GM12891 (cell line): Measurements from ENCODE around the gene SLC38A10.
"Not testable (repeated sequence)": the region's sequence is repeated elsewhere in the genome, so short reads cannot be mapped to it uniquely, and the experiment has no call there.

ENCODE experiments used
- DNase-seq: peaks from one replicate; pipeline ENCODE4 v3.0.0; 2011; ENCODE audit warnings: low spot score; ENCODE audit not compliant: insufficient read length
- FAIRE-seq: peaks from 2 replicates; lab custom pipeline; 2011; peaks lifted over from hg19 to GRCh38; lab: Jason Lieb, UNC
- PAX5 ChIP-seq: IDR thresholded peaks from 2 replicates; pipeline ENCODE4 v1.6.1; 2011; ENCODE audit warnings: low read length, moderate library complexity, mild to moderate bottlenecking; ENCODE audit not compliant: insufficient read depth, severe bottlenecking
- POLR2A ChIP-seq: IDR thresholded peaks from 2 replicates; pipeline ENCODE4 v1.6.1; 2011; ENCODE audit warnings: low read depth, low read length, control low read depth
- POLR2AphosphoS5 ChIP-seq: IDR thresholded peaks from 2 replicates; pipeline ENCODE4 v1.6.1; 2011; ENCODE audit warnings: low read depth, low read length, control low read depth
- POU2F2 ChIP-seq: IDR thresholded peaks from 2 replicates; pipeline ENCODE4 v1.6.1; 2011; ENCODE audit warnings: low read depth, mild to moderate bottlenecking, control low read depth, low read length, moderate library complexity
- SPI1 ChIP-seq: IDR thresholded peaks from 2 replicates; pipeline ENCODE4 v1.6.1; 2011; ENCODE audit warnings: low read depth, low read length, control low read depth
- TAF1 ChIP-seq: IDR thresholded peaks from 2 replicates; pipeline ENCODE4 v1.6.1; 2011; ENCODE audit warnings: low read depth, low read length, control low read depth

Gene SLC38A10

DNA sequence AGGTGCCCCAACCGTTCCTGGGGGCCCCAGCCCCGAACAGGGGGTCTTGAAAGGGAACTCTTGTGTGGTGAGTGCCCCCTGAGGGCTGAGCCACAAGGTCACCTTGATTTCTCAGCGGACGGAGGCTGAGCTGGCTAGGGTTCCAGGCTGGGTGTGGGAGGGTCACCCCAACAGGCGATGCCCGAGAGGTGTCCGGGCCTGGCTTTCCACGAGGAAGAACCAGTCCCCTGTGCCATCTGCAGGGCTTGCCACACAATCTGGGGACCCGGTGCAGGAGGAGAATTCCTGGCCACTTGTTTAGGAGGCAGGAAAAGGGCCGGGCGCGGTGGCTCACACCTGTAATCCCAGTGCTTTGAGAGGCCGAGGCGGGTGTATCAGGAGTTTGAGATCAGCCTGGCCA lies 16.8 kb upstream of the SLC38A10 start:
- no peak for TF ChIP-seq POLR2A
- TF ChIP-seq TAF1 = no peak
- TF ChIP-seq PAX5 = no peak
- TF ChIP-seq POLR2AphosphoS5 = no peak
- FAIRE-seq (no peak), DNase-seq (no peak)

GRCh38 chr17:81310949-81311550 lies 15.9 kb upstream of the SLC38A10 start:
- DNase-seq (no peak), FAIRE-seq (no peak)
- TF ChIP-seq POLR2AphosphoS5 (no peak), SPI1 (no peak), POLR2A (no peak), PAX5 (no peak)

- TF ChIP-seq POLR2AphosphoS5 (no peak), SPI1 (no peak), POLR2A (no peak), TAF1 (no peak), POU2F2 (no peak), PAX5 (no peak)
- no peak for FAIRE-seq
These were observed 15.0 kb upstream of the SLC38A10 start for GRCh38 chr17:81309859-81310839.

DNA sequence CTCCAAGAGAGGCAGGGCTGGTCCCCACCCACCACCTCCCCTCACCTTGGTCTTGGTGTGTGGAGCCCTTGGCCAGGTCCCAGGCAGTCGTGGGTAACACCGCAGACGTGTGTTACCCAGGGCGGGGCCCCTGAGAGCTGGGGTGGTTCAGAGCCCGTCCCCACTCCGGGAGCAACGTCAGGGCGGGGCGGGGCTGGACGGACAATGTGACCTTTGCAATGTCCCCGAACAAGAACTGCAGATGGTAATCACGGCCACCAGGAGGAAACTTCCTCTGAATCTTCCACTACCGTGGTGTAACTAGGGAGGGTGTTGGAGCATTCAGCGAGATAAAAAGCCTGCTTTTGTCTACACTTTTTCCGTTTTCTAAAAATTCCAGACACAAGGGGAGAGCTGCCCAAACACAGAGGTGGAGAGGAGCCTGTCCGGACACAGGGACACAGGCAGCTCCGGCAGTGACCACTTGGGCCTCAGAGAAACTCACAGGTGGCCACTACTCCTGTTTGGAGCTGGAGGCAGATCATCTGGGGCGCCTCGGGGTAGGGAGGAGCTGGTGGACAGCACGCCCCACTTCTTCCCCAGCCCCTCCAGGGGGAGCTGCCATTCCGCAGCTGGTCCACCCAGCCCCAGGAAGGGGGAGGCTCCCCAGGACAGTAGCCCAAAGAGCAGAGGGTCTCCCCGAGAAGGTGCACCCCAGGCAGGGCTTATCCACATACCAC lies 14.2 kb upstream of the SLC38A10 start:
- DNase-seq (no peak), FAIRE-seq (no peak)
- TF ChIP-seq POLR2A = no peak
- no peak for TF ChIP-seq SPI1
- TF ChIP-seq POU2F2 = no peak
- TF ChIP-seq POLR2AphosphoS5 = no peak
- no peak for TF ChIP-seq TAF1
- TF ChIP-seq PAX5 = no peak

More at GRCh38 chr17:81309859-81310839, 15.0 kb upstream of the SLC38A10 start:
- no peak for DNase-seq

GRCh38 chr17:81308784-81309139 lies 13.7 kb upstream of the SLC38A10 start:
- not testable (repeated sequence) for FAIRE-seq, DNase-seq

GRCh38 chr17:81307636-81308560 lies 12.8 kb upstream of the SLC38A10 start:
- DNase-seq = no peak
- TF ChIP-seq POLR2A = no peak
- no peak for TF ChIP-seq POU2F2
- TF ChIP-seq TAF1 = no peak
- no peak for TF ChIP-seq PAX5
- no peak for TF ChIP-seq SPI1
- TF ChIP-seq POLR2AphosphoS5 = no peak
- FAIRE-seq = no peak

- FAIRE-seq = no peak
- DNase-seq = no peak
- TF ChIP-seq POU2F2 (no peak), TAF1 (no peak), PAX5 (no peak), SPI1 (no peak), POLR2A (no peak), POLR2AphosphoS5 (no peak)
These were observed 11.9 kb upstream of the SLC38A10 start for GRCh38 chr17:81306898-81307510.

DNA sequence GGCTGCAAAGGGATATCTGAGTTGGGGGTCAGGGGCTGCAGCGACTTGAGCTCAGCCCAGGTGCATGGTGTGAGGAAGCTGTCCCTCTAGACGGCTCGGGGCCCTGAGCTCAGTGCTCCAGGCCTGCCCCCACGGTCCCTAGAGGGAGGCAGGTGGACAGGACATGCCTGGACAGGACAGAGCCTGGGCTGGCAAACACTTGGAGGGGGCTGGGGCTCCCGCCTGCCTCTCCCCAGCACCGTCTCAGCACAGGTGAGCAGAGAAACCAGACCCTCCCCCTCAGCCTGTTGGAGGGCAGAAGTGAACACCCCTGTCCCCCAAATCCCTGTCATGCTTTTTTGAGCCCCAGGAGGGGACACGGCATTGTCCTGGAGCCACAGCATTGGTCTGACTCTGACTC lies 11.4 kb upstream of the SLC38A10 start:
- DNase-seq (no peak), FAIRE-seq (no peak)
- no peak for TF ChIP-seq POLR2A
- no peak for TF ChIP-seq POU2F2
- TF ChIP-seq SPI1 = no peak

GRCh38 chr17:81305051-81305630 lies 10.0 kb upstream of the SLC38A10 start:
- no peak for DNase-seq
- TF ChIP-seq TAF1 = no peak
- FAIRE-seq = no peak
